SU-DHL-6 (cell line): ENCODE data around the gene FAAP24.
"Not testable (repeated sequence)": the region's sequence is repeated elsewhere in the genome, so short reads cannot be mapped to it uniquely, and the experiment has no call there.

Source experiments
- H2AFZ ChIP-seq: fragments of 200-600 bp; sonication (generic); 2 replicates; pipeline ENCODE4 v1.6.1; 2014; ENCODE audit warnings: low read depth, mild to moderate bottlenecking, moderate library complexity, mixed read lengths, antibody characterized with exemption, low read length; ENCODE audit not compliant: severe bottlenecking
- H3F3A ChIP-seq: fragments of 200-600 bp; shearing (Covaris generic); 2 replicates; pipeline ENCODE4 v1.6.0; 2016; ENCODE audit warnings: antibody characterized with exemption, mild to moderate bottlenecking; ENCODE audit not compliant: insufficient read depth
- H3K27ac ChIP-seq: fragments of 200-600 bp; sonication (generic); 2 replicates; pipeline ENCODE4 v1.5.1; 2016; ENCODE audit warnings: low read depth, mild to moderate bottlenecking, low read length, moderate library complexity, mixed read lengths
- H3K27me3 ChIP-seq: fragments of 200-600 bp; sonication (generic), shearing (Covaris generic); 2 replicates; pipeline ENCODE4 v1.6.0; 2014; ENCODE audit warnings: mild to moderate bottlenecking, low read length
- H3K36me3 ChIP-seq: fragments of 200-600 bp; sonication (generic); 2 replicates; pipeline ENCODE4 v1.6.1; 2014; ENCODE audit warnings: mild to moderate bottlenecking, low read length, mixed read lengths
- H3K4me2 ChIP-seq: fragments of 300-600, 200-600 bp; shearing (Covaris generic), sonication (generic); 2 replicates; pipeline ENCODE4 v1.6.0; 2014; ENCODE audit warnings: low read length, low read depth, mild to moderate bottlenecking; ENCODE audit not compliant: poor library complexity, severe bottlenecking
- H3K4me3 ChIP-seq: fragments of 200-600 bp; sonication (generic); 2 replicates; pipeline ENCODE4 v1.5.1; 2014; ENCODE audit warnings: antibody characterized with exemption, low read length, mild to moderate bottlenecking, mixed read lengths; ENCODE audit not compliant: insufficient read depth, poor library complexity, severe bottlenecking
- H3K79me2 ChIP-seq: fragments of 200-600 bp; sonication (generic); 2 replicates; pipeline ENCODE4 v1.6.1; 2014; ENCODE audit warnings: mild to moderate bottlenecking, low read length, moderate library complexity; ENCODE audit not compliant: insufficient read depth
- H3K9ac ChIP-seq: fragments of 200-600 bp; sonication (generic); 2 replicates; pipeline ENCODE4 v1.7.0; 2014; ENCODE audit warnings: mild to moderate bottlenecking, low read length
- H3K9me2 ChIP-seq: fragments of 200-600 bp; sonication (generic); replicated peaks from 2 replicates; pipeline ENCODE4 v1.6.1; 2014; ENCODE audit warnings: low read length; ENCODE audit not compliant: insufficient read depth
- H3K9me3 ChIP-seq: fragments of 200-600 bp; sonication (generic); 2 replicates; pipeline ENCODE4 v1.6.1; 2014; ENCODE audit warnings: low read length, mixed read lengths; ENCODE audit not compliant: insufficient read depth
- H4K20me1 ChIP-seq: fragments of 200-600 bp; sonication (generic); 2 replicates; pipeline ENCODE4 v1.6.1; 2014; ENCODE audit warnings: low read depth, mild to moderate bottlenecking, antibody characterized with exemption, low read length, moderate library complexity, mixed read lengths
- EZH2phosphoT487 ChIP-seq: fragments of 200-600 bp; sonication (generic), shearing (Covaris generic); conservative IDR thresholded peaks from 2 replicates; pipeline ENCODE4 v1.6.1; 2018; ENCODE audit warnings: mild to moderate bottlenecking, antibody characterized with exemption, low read length, moderate library complexity, mixed read lengths
- TF ChIP-seq, protein P1 (sequence below): fragments of 200-600 bp; sonication (generic); IDR thresholded peaks from one replicate; pipeline ENCODE4 v1.5.1; 2017; ENCODE audit warnings: antibody characterized with exemption, mild to moderate bottlenecking, low read length, moderate library complexity; ENCODE audit not compliant: insufficient read depth, poor library complexity, severe bottlenecking

The FAAP24 gene

DNA sequence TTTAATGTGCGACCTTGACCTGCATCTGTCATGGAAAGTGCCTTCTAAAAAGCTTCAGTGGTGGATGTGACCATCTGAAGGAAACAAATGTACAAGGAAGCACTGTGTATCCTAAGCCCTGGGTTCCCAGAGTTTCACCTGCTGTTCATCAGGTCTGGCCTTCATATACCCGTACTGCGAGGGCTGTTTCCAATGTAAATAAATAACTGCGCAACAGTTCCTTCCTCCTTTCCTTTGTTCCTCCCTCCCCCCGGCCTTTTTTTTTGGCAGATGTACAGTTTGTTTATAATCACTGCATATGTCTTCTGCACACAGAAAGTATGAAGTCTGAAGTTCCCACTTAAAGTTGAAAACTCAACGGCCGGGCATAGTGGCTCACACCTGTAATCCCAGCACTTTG, 5.2 kb downstream of the FAAP24 start:
- H3K9me3 ChIP-seq, result no peaks in the 10 kb centered on the region
- no peaks in the 10 kb centered on the region for H3K27me3 ChIP-seq
- H2AFZ ChIP-seq, result no peak overlapping the region
- no peak overlapping the region for H3K9ac ChIP-seq
- H3K4me3 ChIP-seq, result no peak overlapping the region
- H3F3A ChIP-seq, result 0 out of 2 replicates have a peak, but pooled peaks cover 5% of the 10 kb centered on the region
- 0 out of 2 replicates have a peak, but pooled peaks cover 3% of the 10 kb centered on the region for H3K36me3 ChIP-seq
- H3K27ac ChIP-seq, result no peak overlapping the region
- H3K4me2 ChIP-seq, result no peak overlapping the region
- no peak for TF ChIP-seq EZH2phosphoT487
- TF ChIP-seq, protein P1, sequence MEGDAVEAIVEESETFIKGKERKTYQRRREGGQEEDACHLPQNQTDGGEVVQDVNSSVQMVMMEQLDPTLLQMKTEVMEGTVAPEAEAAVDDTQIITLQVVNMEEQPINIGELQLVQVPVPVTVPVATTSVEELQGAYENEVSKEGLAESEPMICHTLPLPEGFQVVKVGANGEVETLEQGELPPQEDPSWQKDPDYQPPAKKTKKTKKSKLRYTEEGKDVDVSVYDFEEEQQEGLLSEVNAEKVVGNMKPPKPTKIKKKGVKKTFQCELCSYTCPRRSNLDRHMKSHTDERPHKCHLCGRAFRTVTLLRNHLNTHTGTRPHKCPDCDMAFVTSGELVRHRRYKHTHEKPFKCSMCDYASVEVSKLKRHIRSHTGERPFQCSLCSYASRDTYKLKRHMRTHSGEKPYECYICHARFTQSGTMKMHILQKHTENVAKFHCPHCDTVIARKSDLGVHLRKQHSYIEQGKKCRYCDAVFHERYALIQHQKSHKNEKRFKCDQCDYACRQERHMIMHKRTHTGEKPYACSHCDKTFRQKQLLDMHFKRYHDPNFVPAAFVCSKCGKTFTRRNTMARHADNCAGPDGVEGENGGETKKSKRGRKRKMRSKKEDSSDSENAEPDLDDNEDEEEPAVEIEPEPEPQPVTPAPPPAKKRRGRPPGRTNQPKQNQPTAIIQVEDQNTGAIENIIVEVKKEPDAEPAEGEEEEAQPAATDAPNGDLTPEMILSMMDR, result no peak
- H4K20me1 ChIP-seq, result no peaks in the 10 kb centered on the region
- no peaks in the 10 kb centered on the region for H3K9me2 ChIP-seq
- H3K79me2 ChIP-seq, result no peaks in the 10 kb centered on the region

DNA sequence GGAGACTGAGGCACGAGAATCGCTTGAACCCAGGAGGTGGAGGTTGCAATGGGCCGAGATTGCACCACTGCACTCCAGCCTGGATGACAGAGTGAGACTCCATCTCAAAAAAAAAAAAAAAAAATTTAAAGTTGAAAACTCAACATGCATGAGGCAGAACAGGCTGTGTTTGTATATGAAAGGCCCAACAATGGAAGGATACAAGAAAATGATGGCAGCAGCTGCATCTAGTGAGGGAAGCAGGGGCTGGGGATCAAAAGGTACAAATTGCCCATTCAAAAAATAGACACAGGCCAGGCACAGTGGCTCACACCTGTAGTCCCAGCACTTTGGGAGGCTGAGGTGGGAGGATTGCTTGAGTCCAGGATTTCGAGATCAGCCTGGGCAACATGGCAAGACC, 5.8 kb downstream of the FAAP24 start:
- H3F3A ChIP-seq, H2AFZ ChIP-seq, H3K79me2 ChIP-seq, H3K27ac ChIP-seq, H3K4me2 ChIP-seq, H3K9me2 ChIP-seq, H3K9ac ChIP-seq, H3K36me3 ChIP-seq, H3K4me3 ChIP-seq, H3K9me3 ChIP-seq, H3K27me3 ChIP-seq, H4K20me1 ChIP-seq: not testable (repeated sequence)

DNA sequence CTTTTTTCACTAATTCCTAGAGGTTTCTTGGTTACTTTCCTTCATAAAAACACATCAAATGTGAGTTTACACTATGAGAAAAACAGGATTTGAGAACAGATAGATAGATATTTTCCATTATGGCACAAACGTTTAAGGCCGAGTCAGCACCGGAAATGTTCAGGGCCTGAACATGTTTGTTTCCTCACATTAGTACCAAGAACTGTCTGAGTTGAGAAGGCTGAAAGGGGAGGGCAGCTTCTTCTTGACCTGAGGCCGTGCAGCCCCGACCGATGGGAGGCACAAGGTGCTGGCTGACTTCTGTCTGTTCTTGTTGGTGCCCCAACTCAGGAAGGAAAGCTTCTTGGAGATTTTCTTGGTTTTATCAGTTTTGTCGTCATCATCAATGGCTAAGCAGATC, 7.8 kb downstream of the FAAP24 start:
- not testable (repeated sequence) for H3K27me3 ChIP-seq, H3K36me3 ChIP-seq, H3K9me3 ChIP-seq, H3K4me3 ChIP-seq, H3K9ac ChIP-seq, H4K20me1 ChIP-seq, H3K79me2 ChIP-seq, H3K9me2 ChIP-seq, H3F3A ChIP-seq, H2AFZ ChIP-seq, H3K27ac ChIP-seq, H3K4me2 ChIP-seq

DNA sequence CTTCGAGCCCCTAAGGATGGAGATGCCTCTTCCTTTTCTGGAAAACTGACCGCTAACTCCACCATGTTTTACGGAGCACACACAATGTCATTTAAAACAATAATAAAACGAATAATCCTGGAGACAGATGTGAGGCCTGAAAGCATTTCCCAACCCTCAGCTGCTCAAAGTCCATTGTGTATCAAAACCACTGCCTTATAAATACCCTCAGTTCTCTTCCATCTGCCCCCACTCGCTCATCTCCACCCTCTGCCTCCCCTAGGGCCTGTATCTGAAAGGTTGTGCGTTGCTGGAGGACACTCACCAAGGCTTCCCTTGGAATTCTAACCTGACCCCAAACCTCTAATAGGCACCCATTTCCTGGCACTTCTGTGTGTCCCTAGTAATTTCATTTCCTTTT, 10.4 kb downstream of the FAAP24 start:
- not testable (repeated sequence) for H3K36me3 ChIP-seq, H3K79me2 ChIP-seq, H3K9ac ChIP-seq, H3K9me2 ChIP-seq, H3K4me3 ChIP-seq, H3K27me3 ChIP-seq, H3K4me2 ChIP-seq, H2AFZ ChIP-seq, H3F3A ChIP-seq, H3K9me3 ChIP-seq, H3K27ac ChIP-seq, H4K20me1 ChIP-seq

DNA sequence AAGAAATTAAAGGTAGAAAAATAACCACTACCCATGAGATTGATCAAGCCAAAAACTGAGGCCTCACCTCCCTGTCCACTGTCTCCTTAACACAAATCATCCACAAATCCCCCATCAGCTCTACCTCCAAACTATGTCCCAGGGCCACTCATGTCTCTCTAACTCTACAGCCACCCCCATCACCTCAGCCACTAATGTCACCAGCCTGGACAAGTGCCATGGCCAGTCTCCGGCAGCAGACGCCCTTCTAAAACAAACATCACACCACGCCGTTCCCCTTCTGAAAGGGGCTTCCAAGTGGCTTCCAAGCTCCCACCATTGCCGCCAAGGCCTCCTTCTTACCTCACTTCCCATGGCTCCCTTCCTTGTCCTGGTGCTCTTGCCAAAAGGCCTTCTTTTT, 16.2 kb downstream of the FAAP24 start:
- not testable (repeated sequence) for H3K9me3 ChIP-seq, H3K9ac ChIP-seq, H3K4me2 ChIP-seq, H3K79me2 ChIP-seq, H3K27ac ChIP-seq, H3F3A ChIP-seq, H2AFZ ChIP-seq, H3K27me3 ChIP-seq, H3K36me3 ChIP-seq, H4K20me1 ChIP-seq, H3K4me3 ChIP-seq, H3K9me2 ChIP-seq
